HG03095 (cell line): ENCODE data around the gene EML4.
A peak's percentile ranks its signal among the peaks of the same experiment; 100 is the strongest.

Source experiments
- ATAC-seq: cut with Tn5 transposase; IDR thresholded peaks from one replicate; pipeline ENCODE4 v1.9.1; 2021; ENCODE audit warnings: moderate library complexity; ENCODE audit not compliant: unreplicated experiment

Gene EML4

DNA sequence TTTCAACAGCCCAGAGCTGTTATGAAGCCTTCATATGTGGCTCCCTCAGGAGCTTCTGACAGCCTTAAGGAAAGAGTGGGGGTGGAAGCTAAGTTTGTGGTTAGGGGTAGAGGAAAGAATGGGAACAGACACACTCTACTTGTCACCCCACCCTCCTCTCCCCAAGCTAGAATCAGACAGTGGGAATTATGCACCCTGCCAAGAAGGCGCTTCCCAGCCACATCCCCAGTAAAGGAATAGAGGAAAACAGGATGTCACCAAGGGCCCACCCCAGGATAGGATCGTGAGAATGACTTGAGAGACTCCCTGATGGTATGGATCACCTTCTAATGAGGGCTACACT, 32.4 kb upstream of the EML4 start:
- ATAC-seq: no peak

DNA sequence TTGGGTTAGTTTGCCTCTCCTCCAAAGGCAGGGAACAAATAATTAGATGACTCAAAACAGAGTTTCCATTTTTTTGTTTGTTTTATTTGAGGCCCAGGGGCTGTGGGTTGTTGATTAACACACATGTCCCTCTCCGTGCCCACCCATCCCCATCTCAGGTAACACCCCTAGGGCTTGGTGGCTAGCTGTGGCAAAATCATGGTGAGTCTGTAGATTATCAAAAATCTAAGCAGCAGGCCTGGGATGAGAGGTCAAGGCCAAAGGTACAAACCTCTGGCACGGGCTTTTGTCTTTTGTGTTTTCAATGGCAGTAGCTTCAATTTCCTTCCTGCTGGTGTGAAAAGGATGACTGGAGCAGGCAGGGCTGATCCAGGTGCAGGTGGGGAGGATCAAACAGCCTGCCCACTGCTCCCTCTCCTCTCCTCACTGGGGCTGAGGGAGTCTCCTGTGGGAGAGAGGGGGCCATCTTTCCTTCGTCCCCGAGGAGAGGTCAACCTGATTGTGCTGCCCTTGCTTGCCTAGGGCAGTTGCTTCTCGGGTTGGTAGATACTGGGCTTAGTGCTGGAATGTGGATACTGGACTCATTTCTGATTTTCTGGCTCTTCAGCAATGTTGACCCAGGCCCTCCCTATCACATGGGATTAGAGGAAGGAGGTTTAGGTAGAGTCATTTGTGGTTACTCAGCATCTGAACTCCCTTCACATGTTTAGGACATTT, 31.9 kb upstream of the EML4 start:
- ATAC-seq: no peak

DNA sequence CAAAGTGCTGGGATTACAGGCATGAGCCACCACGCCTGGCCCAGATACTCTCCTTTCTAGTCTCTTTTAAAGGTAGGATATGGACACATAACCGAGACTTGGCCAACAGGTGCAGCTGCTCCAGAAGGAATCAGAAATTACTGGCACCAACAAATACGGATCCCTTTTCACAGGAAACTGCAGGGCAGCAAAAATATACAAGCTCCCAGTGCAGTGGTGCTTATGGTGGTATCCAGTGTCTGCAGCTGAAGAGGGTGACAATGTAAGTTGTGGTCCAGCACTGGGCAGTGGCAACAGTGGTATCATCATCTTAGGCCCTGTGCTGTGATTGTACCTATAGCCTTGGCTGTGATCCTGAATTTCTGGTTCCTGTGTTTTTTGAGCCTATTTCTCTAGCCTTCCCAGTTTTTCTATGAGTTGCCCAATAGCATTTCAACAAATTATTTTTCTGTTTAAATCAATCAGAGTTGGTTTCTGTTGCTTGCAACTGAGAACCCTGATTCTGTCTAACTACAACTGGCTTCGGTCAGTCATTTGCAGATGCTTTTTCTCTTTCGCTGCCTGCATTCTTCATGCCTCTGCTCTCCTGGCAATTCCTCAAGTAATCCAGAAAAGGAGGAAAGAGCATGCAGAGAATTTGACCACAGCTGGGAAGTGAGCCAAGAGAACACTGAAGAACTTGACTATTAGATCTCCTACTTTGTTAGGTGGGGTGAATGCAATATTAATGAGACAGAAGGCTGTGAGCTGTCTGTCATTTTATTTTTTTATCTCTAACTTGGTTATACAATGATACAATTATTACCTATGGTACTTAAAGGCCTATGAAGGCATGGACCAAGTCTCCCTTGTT, 30.8 kb upstream of the EML4 start:
- no peak for ATAC-seq

DNA sequence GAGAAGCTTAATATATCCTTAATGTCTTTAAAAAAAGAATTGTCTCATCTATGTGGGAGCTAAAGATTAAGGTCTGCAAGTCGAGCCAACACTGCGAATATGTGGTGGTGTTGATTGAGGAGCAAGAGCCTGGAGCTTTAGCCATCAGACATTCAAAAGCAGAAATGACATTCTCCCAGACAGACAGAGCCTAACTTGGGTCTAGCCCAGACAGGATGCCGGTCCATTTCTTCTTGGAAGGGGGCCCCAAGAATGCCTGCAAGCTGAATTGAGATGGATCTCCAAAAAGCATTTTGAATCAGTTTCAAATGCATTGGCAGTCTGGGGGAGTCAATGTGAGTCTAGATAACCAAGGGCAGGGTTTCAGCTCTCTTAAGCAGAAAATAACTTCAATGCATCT, 30.1 kb upstream of the EML4 start:
- no peak for ATAC-seq

DNA sequence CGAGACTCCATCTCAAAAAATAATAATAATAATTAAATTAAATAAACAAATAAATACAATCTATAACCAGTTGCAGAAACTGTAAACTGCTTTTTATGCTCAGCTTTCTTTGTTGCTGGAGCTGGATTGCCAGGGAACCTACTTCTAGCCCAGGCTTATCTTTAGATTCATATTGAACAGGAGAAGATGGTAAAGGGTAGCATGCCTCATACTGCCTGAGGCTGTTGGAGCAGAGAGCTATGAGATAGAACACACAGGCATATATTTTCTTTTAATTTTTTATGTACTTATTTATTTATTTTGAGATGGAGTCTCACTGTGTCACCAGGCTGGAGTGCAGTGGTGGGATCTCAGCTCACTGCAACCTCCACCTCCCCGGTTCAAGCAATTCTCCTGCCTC, 28.7 kb upstream of the EML4 start:
- no peak for ATAC-seq

DNA sequence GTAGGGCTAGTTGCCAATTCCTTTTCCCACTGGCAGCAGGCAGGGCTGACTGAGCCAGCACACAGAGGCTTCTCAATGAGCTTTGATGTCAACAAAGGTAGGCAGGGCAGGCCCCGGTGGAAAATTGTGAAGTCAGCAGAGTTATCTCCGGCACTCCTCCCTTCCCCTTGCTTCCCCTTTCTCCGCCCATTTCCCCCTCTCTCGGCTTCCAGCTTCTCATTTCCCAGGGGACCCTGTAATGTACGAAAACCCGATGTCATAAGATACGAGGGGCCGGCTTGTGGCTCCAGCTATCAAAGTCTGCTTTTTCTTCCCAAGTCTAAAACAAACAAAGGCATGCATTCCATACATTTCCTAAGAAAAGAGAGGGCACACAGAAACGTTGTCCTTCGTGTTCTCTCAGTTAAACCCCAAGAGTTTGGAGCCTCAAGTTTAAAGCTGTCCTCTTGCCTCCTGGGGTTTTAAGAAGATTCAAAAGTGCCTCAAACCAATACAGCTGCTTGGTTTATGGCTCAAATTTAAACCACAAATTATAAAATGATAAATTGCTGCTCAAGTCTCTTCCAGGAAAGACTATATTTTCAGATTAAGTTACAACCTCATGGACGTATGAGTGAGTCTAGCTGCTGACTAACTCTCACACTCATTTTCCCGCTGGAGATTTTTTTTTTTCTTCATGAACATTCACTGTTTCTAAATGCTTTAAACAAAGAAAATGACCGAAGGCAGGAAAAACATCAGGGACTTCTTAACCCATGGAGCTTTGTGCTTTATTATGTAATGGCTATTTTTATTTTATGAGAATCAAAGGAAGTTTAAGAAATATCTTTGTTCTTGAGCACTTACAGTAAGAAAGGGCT, 27.2 kb upstream of the EML4 start:
- no peak for ATAC-seq

DNA sequence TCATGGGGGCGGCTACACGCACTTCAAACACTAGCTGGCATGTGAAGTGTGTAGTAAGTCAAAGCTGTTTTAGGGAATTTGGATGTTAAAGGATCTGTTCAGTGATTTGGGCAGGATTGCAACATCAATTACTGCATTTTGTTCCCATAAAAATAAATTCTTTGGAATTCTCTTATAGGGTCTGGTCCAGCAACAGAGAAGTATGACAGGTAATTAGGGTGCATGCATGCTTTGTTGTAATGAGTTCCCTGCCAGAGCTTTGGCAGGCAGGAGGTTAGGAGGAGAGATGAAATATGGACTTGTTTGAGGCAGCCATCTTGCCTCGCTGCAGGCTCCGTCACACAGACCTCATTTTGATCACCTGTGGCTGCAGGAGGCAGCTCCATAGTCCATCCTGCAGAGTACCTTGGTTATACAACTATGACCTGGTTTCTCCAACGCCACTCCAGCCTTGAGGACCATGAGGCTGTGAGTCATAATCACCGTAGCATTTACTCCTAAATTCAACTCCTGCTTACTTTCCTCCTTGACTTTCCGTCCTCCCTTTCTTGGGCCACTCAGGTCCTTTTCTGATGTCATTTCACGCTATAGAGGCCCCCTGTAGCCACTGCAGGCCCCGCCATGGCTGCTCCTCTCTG, 26.5 kb upstream of the EML4 start:
- no peak for ATAC-seq

DNA sequence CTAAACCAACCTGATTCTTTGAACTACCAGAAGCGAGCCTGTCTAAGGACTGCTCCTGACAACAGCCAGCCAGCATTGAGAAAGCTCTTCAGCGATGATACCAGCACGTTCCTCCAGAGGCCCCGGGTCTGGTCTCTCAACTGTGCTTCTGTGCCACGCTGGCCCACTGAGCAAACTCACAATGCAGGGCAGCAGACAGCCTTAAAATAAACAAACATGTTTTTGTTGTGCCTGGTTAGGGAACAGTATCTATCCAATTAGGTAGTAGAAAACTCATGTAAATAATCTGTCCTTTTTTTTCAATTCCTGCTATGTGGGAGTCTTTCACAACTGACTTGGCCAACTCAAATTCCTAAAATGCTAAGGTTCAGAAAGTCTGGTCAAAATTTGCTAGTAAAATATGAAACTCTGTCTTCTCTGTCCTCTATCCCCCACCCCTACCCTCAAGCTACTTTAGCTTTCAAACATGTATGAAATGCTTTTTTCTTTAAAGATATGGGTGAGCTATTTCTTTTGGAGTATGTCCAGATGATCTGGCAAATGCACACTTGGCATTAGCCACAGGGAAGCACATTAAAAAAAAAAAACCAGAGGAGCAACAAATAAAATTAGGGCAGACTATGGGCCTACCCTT, 21.4 kb upstream of the EML4 start:
- no peak for ATAC-seq

DNA sequence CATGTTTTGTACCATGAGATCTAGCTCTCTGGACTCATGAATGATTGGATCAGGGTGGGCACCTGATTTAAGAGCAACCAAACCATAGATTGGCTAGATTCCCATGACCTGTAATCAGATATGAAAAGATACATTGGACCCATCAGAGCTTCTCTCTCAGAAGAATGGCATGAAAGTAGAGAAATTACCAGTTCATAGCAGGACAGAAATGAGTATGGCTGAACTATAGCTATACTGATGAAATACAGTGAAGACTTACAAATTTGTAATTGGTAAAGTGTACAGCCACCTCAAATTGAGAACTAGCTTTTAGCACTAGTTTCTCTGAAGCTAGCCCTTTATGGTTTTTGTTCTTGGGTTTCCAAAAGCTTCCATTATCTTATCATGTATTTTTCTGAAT, 19.0 kb upstream of the EML4 start:
- ATAC-seq: no peak

DNA sequence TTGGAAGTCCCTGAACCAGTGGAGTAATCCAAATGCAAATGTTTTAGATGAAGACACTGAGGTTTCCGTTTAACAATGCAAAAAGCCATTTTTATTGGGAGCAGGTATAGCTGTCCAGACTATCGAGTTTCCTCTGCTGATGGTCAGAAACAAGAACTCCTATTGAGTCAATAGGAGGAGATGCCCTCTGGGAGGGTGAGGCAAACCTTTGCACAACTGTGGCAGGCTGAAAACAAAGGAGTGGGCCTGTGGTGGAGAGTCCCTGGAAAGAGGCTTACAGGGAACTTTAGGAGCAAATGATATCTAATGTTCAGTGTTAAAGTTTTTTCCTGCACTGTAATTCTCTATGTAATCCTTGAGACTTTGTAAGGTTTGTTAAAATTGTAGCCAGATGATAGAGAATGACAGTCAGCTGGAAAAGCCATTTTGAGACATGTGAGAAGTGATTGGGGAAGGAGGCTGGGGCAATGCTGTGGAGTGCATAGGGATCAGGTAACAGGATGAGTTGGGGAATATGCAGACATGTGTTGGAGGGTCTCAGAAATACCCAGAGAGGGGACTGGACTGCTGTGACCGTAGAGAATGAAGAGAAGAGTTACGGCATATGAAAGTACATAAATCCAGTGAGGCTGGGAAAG, 15.1 kb upstream of the EML4 start:
- ATAC-seq: no peak

DNA sequence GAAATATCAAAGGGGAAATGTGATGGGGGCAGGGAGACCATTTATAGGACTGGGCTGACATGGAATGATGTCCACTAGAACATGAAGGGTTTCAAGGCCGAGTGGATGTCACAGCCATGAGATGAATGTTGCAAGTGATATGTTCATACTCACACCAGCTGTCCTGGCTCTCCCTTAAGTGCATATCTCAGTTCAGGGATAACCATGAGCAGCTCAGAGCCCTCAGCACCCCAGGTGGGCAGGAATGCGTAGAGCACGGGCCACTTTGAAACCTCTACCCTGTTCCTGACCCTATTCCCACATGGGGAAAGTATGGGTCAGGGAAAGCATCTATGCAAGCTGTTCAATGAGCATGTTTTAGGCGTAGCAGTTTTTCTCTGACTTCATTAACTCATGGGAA, 12.4 kb upstream of the EML4 start:
- ATAC-seq: no peak

DNA sequence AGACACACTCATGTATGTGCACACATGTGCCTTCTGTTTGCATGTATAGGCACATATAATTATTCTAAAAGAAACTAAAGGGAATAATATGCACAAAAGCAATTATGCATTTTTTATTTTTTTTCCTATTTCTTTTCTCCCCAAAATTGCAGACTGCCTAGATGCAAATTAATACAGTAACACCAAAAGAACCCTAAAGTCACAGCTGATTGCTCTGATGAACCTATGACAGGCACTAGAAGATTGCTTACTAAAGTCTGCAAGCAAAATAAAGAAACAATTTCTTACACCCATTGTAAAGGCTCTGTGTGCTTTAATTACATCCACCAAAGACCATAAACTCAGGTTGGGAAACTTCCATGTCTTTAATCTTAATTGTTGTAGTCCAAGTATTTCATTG, 7.7 kb upstream of the EML4 start:
- ATAC-seq: no peak

DNA sequence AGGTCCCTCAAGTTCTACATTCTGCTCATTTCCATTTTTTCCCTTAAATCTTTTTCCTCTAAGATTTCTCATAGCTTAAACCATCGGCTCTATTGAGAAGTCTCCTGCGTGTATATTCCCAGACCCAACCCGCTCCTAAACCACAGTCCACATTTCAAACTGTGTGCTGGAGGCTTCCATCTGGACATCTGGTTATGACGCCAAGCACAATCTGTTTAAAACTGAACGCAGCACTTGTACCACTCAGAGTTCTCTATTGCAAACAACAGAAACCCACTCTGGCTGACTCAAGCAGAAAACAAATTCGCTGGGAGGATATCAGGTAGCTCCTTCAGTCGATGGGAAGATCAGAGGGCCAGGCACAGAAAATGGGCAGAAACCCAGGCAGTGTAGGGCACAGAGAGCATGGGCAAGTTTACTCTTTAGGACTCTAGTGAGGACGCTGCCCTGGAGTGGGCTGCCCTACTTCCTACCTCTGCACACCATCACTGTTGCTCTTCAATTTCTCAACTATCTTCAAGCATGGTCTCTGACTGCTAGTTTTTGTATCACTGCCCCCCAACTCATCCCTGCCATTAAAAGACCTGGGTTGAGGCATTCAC, 5.6 kb upstream of the EML4 start:
- ATAC-seq: no peak

DNA sequence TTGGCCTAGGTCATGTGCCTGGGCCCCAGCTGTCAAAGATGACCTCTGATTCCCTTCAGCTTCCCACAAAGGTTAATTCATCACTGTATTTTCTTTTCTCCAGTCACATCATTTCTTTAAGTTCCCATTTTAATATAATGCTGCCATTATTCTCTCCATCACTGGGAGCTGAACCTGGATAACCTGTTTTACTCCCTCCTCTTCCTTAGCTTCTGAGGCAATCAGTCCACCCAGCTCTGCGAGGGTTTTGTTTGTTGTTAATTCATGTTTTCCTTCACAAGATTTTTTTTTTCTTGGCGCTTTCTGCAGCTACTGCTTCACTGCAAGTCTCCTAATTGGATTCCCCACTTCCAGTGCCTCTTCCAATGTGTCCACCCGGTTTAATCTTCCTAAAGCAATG, 5.1 kb upstream of the EML4 start:
- no peak for ATAC-seq

DNA sequence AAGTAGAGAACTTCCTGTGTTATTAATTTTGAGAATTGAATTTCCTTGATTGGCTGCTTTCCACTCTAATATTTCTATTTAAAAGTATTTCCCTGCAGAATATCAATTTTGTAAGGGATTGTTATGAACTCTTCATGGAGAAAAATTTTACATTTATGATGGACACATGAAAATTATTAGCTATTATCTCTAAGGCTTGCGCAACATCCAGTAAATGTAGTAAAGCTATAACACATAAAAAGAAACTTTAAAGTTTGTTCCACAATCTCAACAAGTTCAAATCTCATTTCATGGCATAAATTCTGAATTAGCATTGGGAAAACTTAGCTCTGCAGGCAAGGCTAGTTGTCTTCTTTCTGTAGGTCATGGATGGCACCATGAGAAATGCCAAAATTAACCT, 4.2 kb upstream of the EML4 start:
- ATAC-seq: no peak

DNA sequence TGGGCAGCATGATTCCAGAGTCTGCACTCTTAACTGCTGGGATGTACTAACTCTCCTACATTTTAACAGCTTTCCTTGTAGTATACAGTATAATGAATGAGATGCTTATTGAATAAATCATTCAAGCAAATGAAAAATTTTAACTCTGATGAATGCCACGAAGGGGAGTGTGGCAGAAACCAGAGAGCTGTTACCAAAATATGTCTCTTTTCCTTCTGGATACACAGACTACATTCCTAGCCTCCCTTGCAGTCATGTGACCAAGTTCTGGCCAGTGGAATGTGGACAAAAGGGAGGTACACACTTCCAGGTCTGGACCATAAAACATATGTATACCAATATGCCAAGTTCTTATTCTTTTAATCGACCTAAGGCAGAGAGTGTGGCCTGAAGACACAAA, 1.7 kb upstream of the EML4 start:
- no peak for ATAC-seq

DNA sequence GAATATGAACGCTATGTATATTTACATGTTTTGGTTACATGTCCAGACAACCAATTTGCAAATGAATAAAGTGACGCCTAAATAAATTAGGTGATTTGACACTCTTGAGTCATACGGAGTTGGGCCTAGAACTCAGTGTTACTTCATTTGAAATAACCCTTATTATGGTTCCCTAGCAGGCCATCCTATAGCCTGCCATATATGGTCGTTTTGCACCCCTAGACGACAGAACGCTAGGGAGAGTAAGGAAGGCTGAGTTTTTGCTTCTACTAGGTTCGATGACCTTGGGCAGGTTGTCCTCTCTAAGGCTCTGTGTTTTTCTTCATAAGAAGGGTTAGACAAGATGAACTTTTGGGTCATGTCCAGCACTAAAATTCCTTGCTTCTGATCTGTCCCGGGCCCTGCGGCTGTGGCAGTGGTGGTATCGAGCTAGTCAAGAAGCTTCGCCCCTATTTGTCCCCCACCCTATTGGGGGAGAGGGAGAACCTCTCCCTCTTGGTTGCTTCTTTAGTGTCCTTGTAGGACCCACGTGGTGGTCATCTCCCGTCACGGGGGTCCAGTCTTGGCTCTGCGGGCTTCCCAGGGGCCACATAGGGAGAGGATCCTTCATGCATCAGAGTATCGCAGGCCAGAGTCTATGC, 574 bp upstream of the EML4 start:
- ATAC-seq: no peak

DNA sequence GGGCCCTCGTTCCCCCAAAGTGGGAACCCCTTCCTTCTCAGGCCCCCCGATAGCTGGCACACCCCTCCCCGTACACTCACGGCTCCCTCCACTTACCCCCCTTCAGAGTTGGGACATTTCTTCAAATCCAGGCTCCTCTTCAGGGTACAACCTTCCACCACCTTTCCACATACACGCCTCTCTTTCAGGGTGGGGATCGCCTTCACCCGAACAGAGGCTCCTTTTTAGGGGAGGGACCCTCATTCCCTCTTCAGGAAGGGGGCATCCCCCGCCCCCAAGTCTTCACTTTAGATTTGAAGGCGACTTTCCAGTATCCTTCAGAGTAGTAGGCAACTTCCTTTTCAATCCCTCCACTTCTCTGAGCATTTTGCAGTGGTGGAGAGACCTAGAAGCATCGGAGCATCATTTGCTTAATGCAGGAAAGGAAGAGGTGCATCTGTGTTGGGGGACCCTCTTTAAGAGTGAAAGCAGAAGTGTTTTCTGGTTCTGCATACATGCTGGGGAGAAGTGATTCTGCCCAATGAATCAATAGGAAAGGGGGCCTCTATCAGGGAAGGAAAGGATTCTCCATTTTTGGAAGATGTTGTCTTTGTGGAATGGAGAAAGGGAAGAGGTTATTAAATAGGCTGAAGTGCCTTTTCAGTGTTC, 845 bp downstream of the EML4 start:
- ATAC-seq: peak; percentile 22
